Kidney epithelial cell (primary cell): ENCODE data around the gene KIF18B. TPM values are rescaled to one million over a fixed set of nuclear protein-coding genes. Genes with fewer than 3 reads are reported as not detected.

ENCODE experiments used
- DNase-seq: peaks from one replicate; pipeline ENCODE4 v3.0.0-alpha.2; 2010; ENCODE audit warnings: low read depth
- H3K27me3 ChIP-seq: 2 replicates; pipeline ENCODE4 v1.6.0; 2011; ENCODE audit warnings: low read length; ENCODE audit not compliant: control insufficient read depth, insufficient read depth
- H3K36me3 ChIP-seq: 2 replicates; pipeline ENCODE4 v1.5.1; 2011; ENCODE audit warnings: low read length; ENCODE audit not compliant: control insufficient read depth, insufficient read depth
- H3K4me3 ChIP-seq: 2 replicates; pipeline ENCODE4 v1.5.1; 2011; ENCODE audit warnings: low read depth, mild to moderate bottlenecking, control low read depth, low read length
- CTCF ChIP-seq: IDR thresholded peaks from 2 replicates; pipeline ENCODE4 v1.5.1; 2011; ENCODE audit warnings: mild to moderate bottlenecking, moderate library complexity, low read length, control low read depth, inconsistent platforms; ENCODE audit not compliant: insufficient read depth, poor library complexity, severe bottlenecking
- total RNA-seq: library from RNA; depleted of rRNA; stranded (reverse); fragments of >200 nt; gene quantifications from 2 replicates; pipeline ENCODE4 v1.2.3, GENCODE V29; 2015

Gene KIF18B
- total RNA-seq, 1 donor from 2014 or later: 1.4 TPM

GRCh38 chr17:44935116-44935515, 12.5 kb downstream of the KIF18B start:
- H3K27me3 ChIP-seq: no peaks in the 10 kb centered on the region
- DNase-seq: no peak
- no peaks in the 10 kb centered on the region for H3K36me3 ChIP-seq
- no peak overlapping the region for H3K4me3 ChIP-seq
- no peak for TF ChIP-seq CTCF

- Histone ChIP-seq H3K27me3 (no peaks in the 10 kb centered on the region), H3K4me3 (no peak overlapping the region), H3K36me3 (no peaks in the 10 kb centered on the region)
- no peak for DNase-seq
- TF ChIP-seq CTCF: no peak
These were observed 12.8 kb downstream of the KIF18B start for GRCh38 chr17:44934745-44935105.

GRCh38 chr17:44933824-44934744, 13.5 kb downstream of the KIF18B start:
- Histone ChIP-seq H3K27me3 (no peaks in the 10 kb centered on the region), H3K36me3 (no peaks in the 10 kb centered on the region), H3K4me3 (no peak overlapping the region)
- DNase-seq: no peak
- TF ChIP-seq CTCF: no peak

- Histone ChIP-seq H3K27me3 (no peaks in the 10 kb centered on the region), H3K36me3 (no peaks in the 10 kb centered on the region)
- no peak for TF ChIP-seq CTCF
These were observed 14.8 kb downstream of the KIF18B start for GRCh38 chr17:44932787-44933097.

GRCh38 chr17:44932096-44932786, 15.3 kb downstream of the KIF18B start:
- Histone ChIP-seq H3K4me3 (no peak overlapping the region), H3K36me3 (no peaks in the 10 kb centered on the region), H3K27me3 (no peaks in the 10 kb centered on the region)
- TF ChIP-seq CTCF: no peak
- DNase-seq: no peak

More at GRCh38 chr17:44932787-44933097, 14.8 kb downstream of the KIF18B start:
- no peak overlapping the region for H3K4me3 ChIP-seq
- DNase-seq: no peak

GRCh38 chr17:44931376-44931775, 16.2 kb downstream of the KIF18B start:
- Histone ChIP-seq H3K4me3 (no peak overlapping the region), H3K27me3 (no peaks in the 10 kb centered on the region), H3K36me3 (no peaks in the 10 kb centered on the region)
- no peak for TF ChIP-seq CTCF
- DNase-seq: no peak
